Measurements from ENCODE around the gene GLOD4. TPM values are rescaled to one million over a fixed set of nuclear protein-coding genes. Genes with fewer than 3 reads are reported as not detected.

Gene GLOD4
- total and polyA plus RNA-seq, 10 of the 15 experiments (the other 5 are each of a cell fraction or from before 2014, with no cell fraction given) = 40.8 to 107 (median 81.2) TPM

DNA sequence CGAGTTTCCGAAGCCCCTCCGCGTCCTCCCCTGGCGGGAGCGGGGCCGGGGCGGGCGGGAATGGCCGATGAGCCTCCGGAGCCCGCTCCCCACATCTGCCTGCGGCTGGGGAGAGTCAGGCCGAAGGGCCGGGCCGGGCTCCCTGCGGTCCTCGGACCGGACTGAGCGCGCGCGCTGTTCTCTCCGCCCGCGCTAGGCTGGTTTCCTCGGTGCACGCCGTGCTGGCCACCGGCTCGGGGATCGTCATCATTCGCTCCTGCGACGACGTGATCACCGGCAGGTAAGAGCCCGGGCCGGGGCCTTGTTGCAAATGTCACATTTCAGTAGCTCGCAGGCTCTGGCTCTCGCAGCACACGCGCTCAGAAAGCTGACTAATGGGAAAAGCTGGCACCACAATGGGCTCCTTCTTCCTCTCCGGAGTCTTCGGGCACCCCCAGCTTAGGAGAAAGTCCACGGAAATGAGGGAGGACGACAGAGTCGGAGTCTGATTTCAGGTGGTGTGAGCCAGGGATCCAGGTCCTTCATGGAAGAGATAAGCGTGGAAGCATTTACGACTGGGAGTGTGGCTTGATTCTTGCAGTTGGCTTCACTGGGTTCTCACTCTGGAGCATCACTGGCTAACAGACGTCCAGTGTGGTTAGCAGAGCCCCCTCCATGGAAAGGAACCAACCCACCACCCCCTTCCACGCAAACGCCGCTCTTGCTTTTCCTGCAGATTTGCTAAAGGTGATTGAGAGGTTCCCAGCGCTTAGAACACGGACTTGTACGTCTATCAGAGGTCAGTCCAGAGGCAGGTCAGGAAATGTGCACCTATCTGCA is 49.0 kb downstream of the GLOD4 start (continued):
- TF ChIP-seq, protein P1, sequence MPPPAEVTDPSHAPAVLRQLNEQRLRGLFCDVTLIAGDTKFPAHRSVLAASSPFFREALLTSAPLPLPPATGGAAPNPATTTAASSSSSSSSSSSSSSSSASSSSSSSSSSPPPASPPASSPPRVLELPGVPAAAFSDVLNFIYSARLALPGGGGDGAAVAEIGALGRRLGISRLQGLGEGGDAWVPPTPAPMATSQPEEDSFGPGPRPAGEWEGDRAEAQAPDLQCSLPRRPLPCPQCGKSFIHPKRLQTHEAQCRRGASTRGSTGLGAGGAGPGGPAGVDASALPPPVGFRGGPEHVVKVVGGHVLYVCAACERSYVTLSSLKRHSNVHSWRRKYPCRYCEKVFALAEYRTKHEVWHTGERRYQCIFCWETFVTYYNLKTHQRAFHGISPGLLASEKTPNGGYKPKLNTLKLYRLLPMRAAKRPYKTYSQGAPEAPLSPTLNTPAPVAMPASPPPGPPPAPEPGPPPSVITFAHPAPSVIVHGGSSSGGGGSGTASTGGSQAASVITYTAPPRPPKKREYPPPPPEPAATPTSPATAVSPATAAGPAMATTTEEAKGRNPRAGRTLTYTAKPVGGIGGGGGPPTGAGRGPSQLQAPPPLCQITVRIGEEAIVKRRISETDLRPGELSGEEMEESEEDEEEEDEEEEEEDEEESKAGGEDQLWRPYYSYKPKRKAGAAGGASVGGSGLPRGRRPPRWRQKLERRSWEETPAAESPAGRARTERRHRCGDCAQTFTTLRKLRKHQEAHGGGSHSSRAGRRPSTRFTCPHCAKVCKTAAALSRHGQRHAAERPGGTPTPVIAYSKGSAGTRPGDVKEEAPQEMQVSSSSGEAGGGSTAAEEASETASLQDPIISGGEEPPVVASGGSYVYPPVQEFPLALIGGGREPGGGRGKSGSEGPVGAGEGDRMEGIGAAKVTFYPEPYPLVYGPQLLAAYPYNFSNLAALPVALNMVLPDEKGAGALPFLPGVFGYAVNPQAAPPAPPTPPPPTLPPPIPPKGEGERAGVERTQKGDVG (CRISPR knock-in tag; IDR thresholded peaks at IDR 0.05) = no peak
- TF ChIP-seq, protein P2, sequence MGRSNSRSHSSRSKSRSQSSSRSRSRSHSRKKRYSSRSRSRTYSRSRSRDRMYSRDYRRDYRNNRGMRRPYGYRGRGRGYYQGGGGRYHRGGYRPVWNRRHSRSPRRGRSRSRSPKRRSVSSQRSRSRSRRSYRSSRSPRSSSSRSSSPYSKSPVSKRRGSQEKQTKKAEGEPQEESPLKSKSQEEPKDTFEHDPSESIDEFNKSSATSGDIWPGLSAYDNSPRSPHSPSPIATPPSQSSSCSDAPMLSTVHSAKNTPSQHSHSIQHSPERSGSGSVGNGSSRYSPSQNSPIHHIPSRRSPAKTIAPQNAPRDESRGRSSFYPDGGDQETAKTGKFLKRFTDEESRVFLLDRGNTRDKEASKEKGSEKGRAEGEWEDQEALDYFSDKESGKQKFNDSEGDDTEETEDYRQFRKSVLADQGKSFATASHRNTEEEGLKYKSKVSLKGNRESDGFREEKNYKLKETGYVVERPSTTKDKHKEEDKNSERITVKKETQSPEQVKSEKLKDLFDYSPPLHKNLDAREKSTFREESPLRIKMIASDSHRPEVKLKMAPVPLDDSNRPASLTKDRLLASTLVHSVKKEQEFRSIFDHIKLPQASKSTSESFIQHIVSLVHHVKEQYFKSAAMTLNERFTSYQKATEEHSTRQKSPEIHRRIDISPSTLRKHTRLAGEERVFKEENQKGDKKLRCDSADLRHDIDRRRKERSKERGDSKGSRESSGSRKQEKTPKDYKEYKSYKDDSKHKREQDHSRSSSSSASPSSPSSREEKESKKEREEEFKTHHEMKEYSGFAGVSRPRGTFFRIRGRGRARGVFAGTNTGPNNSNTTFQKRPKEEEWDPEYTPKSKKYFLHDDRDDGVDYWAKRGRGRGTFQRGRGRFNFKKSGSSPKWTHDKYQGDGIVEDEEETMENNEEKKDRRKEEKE (IDR thresholded peaks at IDR 0.05) = no peak
- TF ChIP-seq, protein P3, sequence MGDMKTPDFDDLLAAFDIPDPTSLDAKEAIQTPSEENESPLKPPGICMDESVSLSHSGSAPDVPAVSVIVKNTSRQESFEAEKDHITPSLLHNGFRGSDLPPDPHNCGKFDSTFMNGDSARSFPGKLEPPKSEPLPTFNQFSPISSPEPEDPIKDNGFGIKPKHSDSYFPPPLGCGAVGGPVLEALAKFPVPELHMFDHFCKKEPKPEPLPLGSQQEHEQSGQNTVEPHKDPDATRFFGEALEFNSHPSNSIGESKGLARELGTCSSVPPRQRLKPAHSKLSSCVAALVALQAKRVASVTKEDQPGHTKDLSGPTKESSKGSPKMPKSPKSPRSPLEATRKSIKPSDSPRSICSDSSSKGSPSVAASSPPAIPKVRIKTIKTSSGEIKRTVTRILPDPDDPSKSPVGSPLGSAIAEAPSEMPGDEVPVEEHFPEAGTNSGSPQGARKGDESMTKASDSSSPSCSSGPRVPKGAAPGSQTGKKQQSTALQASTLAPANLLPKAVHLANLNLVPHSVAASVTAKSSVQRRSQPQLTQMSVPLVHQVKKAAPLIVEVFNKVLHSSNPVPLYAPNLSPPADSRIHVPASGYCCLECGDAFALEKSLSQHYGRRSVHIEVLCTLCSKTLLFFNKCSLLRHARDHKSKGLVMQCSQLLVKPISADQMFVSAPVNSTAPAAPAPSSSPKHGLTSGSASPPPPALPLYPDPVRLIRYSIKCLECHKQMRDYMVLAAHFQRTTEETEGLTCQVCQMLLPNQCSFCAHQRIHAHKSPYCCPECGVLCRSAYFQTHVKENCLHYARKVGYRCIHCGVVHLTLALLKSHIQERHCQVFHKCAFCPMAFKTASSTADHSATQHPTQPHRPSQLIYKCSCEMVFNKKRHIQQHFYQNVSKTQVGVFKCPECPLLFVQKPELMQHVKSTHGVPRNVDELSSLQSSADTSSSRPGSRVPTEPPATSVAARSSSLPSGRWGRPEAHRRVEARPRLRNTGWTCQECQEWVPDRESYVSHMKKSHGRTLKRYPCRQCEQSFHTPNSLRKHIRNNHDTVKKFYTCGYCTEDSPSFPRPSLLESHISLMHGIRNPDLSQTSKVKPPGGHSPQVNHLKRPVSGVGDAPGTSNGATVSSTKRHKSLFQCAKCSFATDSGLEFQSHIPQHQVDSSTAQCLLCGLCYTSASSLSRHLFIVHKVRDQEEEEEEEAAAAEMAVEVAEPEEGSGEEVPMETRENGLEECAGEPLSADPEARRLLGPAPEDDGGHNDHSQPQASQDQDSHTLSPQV (IDR thresholded peaks at IDR 0.05) = no peak
- TF ChIP-seq, protein P4, sequence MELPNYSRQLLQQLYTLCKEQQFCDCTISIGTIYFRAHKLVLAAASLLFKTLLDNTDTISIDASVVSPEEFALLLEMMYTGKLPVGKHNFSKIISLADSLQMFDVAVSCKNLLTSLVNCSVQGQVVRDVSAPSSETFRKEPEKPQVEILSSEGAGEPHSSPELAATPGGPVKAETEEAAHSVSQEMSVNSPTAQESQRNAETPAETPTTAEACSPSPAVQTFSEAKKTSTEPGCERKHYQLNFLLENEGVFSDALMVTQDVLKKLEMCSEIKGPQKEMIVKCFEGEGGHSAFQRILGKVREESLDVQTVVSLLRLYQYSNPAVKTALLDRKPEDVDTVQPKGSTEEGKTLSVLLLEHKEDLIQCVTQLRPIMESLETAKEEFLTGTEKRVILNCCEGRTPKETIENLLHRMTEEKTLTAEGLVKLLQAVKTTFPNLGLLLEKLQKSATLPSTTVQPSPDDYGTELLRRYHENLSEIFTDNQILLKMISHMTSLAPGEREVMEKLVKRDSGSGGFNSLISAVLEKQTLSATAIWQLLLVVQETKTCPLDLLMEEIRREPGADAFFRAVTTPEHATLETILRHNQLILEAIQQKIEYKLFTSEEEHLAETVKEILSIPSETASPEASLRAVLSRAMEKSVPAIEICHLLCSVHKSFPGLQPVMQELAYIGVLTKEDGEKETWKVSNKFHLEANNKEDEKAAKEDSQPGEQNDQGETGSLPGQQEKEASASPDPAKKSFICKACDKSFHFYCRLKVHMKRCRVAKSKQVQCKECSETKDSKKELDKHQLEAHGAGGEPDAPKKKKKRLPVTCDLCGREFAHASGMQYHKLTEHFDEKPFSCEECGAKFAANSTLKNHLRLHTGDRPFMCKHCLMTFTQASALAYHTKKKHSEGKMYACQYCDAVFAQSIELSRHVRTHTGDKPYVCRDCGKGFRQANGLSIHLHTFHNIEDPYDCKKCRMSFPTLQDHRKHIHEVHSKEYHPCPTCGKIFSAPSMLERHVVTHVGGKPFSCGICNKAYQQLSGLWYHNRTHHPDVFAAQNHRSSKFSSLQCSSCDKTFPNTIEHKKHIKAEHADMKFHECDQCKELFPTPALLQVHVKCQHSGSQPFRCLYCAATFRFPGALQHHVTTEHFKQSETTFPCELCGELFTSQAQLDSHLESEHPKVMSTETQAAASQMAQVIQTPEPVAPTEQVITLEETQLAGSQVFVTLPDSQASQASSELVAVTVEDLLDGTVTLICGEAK (IDR thresholded peaks at IDR 0.05; ENCODE audit: borderline replicate concordance) = no peak
- TF ChIP-seq, protein P5, sequence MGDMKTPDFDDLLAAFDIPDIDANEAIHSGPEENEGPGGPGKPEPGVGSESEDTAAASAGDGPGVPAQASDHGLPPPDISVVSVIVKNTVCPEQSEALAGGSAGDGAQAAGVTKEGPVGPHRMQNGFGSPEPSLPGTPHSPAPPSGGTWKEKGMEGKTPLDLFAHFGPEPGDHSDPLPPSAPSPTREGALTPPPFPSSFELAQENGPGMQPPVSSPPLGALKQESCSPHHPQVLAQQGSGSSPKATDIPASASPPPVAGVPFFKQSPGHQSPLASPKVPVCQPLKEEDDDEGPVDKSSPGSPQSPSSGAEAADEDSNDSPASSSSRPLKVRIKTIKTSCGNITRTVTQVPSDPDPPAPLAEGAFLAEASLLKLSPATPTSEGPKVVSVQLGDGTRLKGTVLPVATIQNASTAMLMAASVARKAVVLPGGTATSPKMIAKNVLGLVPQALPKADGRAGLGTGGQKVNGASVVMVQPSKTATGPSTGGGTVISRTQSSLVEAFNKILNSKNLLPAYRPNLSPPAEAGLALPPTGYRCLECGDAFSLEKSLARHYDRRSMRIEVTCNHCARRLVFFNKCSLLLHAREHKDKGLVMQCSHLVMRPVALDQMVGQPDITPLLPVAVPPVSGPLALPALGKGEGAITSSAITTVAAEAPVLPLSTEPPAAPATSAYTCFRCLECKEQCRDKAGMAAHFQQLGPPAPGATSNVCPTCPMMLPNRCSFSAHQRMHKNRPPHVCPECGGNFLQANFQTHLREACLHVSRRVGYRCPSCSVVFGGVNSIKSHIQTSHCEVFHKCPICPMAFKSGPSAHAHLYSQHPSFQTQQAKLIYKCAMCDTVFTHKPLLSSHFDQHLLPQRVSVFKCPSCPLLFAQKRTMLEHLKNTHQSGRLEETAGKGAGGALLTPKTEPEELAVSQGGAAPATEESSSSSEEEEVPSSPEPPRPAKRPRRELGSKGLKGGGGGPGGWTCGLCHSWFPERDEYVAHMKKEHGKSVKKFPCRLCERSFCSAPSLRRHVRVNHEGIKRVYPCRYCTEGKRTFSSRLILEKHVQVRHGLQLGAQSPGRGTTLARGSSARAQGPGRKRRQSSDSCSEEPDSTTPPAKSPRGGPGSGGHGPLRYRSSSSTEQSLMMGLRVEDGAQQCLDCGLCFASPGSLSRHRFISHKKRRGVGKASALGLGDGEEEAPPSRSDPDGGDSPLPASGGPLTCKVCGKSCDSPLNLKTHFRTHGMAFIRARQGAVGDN (IDR thresholded peaks at IDR 0.05) = 0 out of 2 replicates have a peak, but pooled peaks have one; percentile 33
- TF ChIP-seq, protein P6, sequence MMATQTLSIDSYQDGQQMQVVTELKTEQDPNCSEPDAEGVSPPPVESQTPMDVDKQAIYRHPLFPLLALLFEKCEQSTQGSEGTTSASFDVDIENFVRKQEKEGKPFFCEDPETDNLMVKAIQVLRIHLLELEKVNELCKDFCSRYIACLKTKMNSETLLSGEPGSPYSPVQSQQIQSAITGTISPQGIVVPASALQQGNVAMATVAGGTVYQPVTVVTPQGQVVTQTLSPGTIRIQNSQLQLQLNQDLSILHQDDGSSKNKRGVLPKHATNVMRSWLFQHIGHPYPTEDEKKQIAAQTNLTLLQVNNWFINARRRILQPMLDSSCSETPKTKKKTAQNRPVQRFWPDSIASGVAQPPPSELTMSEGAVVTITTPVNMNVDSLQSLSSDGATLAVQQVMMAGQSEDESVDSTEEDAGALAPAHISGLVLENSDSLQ (IDR thresholded peaks at IDR 0.05) = no peak

Data from GM12878 (cell line).